Measurements from ENCODE around the gene ACP4.
"Not testable (repeated sequence)": the region's sequence is repeated elsewhere in the genome, so short reads cannot be mapped to it uniquely, and the experiment has no call there.

ACP4 gene, protein sequence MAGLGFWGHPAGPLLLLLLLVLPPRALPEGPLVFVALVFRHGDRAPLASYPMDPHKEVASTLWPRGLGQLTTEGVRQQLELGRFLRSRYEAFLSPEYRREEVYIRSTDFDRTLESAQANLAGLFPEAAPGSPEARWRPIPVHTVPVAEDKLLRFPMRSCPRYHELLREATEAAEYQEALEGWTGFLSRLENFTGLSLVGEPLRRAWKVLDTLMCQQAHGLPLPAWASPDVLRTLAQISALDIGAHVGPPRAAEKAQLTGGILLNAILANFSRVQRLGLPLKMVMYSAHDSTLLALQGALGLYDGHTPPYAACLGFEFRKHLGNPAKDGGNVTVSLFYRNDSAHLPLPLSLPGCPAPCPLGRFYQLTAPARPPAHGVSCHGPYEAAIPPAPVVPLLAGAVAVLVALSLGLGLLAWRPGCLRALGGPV

DNA sequence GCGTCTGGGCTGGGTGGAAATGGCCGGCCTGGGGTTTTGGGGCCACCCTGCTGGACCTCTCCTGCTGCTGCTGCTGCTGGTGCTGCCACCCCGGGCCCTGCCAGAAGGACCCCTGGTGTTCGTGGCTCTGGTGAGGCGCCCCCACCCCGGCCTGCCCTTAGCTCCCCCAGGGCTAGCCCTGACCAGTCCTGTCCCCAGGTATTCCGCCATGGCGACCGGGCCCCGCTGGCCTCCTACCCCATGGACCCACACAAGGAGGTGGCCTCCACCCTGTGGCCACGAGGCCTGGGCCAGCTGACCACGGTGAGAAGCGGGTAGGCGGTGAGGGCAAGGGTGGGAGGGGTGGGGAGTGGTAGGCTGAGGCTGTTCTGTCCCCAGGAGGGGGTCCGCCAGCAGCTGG lies at the start of gene ACP4:
Gene ACP4, plus strand, starts transcription at position 20 of the 400 bp plus-strand sequence. Its CDS starts 0 bp downstream, at position 20.
- DNase-seq (ENCODE audit: low read depth), result no peak

DNA sequence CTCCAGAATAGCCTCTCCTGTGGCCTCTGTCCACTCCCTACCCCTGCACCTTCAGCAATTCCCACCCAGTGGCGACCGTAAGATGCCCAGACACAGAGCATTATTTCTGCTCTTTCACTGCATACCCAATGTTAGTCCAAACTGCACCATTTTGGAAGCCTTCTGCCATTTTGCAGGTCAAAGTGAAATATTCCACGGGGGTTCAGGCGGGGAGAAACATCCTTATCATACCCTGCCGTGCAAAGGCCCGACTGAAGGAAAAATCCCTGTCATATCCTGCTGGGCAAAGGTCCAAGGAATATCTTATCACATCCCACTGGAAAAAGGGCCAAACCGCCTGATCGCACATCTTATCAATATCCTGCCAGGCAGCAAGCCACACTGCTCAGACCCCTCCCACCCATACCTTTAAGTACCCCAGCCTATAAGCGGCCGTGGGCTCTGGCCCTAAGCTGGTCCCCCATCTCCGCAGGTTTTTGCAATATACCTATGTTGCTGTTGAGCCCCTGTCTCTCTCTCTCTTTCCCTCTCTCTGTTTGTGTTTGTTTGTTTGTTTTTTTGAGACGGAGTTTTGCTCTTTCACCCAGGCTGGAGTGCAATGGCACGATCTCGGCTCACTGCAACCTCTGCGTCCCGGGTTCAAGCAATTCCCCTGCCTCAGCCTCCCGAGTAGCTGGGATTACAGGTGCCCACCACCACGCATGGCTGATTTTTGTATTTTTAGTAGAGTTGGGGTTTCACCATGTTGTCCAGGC lies 48.9 kb upstream of the ACP4 start:
- DNase-seq (ENCODE audit: low read depth), result no peak

DNA sequence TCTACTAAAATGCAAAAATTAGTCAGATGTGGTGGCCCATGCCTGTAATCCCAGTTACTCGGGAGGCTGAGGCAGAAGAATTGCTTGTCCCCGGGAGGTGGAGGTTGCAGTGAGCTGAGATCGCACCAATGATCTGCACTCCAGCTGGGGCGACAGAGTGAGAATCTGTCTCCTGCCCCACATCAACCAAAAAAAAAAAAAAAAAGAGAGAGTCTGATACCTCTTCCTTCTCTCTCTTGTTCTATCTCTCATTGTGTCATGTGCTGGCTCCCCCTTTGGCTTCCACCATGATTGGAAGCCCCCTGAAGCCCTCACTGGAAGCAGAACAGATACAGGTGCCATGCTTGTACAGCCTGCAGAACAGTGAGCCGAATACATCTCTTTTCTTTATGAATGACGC lies 46.7 kb upstream of the ACP4 start:
- DNase-seq (ENCODE audit: low read depth), result no peak

DNA sequence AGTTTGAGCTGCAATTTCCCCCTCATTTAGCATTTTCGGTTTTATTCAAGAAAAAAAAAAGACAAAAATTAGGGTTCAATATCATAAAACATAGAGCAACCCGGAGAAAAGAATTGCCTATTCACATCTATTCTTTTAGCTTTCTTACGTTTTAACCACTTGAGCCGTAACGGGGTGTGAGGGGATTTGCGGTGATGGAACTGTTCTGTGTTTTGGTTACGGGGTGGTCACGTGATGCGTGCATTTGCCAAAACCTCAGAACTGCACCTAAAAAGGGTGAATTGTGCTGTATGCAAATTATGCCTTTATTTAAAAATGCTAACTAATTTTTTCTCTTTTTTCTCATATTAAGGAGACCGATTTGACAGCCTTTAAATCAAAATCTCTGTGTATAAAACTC lies 45.0 kb upstream of the ACP4 start:
- no peak for DNase-seq (ENCODE audit: low read depth)

DNA sequence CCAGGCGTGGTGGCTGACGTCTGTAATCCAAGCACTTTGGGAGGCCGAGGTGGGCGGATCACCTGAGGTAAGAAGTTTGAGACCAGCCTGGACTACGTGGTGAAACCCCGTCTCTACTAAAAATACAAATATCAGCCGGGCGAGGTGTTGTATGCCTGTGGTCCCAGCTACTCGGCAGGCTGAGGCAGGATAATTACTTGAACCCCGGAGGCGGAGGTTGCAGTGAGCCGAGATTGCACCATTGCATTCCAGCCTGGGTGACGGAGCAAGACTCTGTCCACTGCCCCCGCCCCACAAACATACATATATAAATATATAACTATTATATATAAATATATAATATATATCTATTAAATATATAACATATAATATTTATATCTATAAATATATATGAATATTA lies 43.1 kb upstream of the ACP4 start:
- not testable (repeated sequence) for DNase-seq (ENCODE audit: low read depth)

DNA sequence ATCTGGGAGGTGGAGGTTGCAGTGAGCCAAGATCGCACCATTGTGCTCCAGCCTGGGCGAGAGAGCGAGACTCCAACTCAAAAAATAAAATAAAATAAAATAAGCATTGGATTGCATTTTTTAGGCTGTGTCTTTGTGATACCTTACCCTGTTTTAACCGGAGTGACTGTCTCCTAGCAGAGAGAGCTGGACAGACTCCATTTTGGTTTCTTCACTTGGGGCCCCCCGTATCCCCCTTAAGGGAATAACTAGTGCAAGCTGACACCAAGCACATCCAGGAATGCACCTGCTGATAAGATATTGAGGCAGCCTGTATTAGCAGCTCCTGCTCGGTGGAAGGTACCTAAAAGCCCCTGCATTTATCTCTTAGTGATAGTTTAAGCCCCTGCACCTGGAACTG lies 40.7 kb upstream of the ACP4 start:
- DNase-seq (ENCODE audit: low read depth), result no peak

DNA sequence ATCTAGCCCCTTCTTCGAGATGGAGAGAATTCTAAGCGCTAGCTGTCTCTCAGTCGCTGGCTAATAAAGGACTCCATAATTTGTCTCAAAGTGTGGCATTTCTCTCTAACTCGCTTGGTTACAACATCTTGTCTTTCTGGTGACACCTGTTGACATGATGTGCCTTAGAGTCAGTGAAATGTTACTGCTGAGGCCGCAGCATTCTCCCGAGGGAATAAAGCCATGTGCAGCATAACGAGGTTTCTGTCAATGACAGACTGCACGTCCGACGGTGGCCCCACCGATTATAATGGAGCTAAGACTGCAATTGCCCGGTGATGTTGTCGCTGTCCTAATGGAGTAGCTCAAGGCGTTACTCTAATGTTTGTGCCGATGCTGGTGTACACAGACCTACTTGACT lies 40.2 kb upstream of the ACP4 start:
- DNase-seq (ENCODE audit: low read depth), result no peak

DNA sequence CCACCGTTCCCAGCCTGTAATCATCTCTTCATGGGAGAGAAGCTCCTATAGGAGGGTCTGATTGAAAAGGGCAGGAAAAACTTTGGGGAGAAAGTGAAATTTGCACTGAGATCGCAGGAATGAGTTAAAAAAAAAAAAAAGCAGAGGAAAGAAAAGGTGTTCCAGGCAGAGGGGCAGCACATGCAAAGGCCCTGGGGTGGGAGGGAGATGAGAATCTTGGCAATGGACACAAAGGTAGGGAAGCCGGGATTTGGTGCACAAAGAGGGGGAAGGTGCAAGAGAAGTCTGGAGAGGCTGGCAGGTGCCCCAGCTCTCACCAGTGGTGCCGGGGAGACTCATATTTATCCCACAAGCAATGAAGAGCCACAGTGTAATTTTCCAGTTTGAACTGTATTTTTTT lies 36.3 kb upstream of the ACP4 start:
- DNase-seq (ENCODE audit: low read depth), result no peak

DNA sequence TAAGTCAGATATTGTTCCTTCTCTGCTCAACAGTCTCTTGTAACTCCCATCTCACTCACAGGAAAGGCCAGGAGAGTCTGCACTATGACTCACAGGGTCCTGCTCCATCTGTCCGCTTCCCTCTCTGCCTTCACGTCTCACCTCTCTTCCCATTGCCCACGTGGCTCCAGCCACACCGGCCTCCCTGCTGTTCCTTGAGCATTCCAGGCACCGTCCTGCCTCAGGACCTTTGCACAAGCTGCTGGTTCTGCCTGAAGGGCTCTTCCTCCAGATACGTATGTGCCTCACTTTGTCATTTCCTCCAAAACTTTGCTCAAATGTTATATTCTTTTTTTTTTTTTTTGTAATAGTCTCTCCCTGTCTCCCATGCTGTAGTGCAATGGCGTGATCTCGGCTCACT lies 34.0 kb upstream of the ACP4 start:
- DNase-seq (ENCODE audit: low read depth), result not testable (repeated sequence)

DNA sequence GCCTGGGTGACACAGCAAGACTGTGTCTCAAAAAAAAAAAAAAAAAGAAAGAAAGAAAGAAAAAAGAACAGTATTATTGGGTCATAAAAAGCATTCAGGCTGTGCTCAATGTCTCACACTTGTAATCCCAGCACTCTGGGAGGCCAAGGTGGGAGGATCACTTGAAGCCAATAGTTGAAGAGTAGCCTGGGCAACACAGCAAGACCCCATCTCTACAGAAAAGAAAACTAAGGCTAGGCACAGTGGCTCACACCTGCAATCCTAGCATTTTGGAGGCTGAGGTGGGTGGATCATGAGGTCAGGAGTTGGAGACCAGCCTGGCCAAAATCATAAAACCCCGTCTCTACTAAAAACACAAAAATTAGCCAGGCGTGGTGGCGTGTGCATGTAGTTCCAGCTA lies 32.6 kb upstream of the ACP4 start:
- DNase-seq (ENCODE audit: low read depth), result not testable (repeated sequence)

DNA sequence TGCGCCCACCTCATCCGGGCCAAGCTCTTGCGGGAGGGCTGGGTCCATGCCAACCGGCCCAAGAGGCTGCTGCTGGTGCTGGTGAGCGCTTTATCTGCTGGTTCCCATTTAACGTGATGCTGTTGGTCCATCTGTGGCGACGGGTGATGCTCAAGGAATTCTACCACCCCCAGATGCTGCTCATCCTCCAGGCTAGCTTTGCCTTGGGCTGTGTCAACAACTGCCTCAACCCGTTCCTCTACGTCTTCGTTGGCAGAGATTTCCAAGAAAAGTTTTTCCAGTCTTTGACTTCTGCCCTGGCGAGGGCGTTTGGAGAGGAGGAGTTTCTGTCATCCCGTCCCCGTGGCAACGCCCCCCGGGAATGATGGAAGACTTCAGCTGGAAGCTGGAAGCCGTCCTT lies 31.1 kb upstream of the ACP4 start:
- DNase-seq (ENCODE audit: low read depth), result not testable (repeated sequence)

DNA sequence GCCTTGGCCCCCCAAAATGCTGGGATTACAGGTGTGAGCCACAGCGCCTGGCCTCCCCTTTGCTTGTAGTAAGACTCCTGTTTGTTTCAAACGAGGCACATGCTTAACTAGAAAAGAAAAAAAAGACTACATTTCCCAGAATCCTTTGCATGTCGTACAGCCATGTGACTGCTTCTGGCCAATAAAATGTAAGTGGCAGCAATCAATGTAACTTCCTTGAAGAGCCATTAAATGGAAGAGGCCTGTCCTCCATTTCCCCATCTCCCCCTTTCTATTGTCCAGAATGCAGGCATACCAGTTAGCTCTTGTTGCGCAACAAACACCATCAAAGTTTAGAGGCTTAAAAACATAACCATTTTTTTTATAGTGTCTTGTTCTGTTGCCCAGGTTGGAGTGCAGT lies 30.3 kb upstream of the ACP4 start:
- no peak for DNase-seq (ENCODE audit: low read depth)

DNA sequence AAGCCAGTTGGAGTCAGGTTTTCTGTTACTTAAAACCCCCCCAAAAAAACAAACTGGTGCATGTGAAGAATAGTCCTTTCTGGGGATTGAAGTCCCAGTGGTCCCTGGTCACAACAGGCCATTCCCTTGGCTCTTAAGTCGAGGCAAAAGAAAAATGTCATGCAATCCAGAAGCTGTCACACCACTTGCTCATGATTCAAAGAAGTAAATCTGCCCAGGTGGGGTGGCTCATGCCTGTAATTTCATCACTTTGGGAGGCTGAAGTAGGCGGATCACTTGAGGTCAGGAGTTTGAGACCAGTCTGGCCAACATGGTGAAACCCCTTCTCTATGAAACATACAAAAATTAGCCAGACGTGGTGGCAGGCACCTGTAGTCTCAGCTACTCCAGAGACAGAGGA lies 28.7 kb upstream of the ACP4 start:
- not testable (repeated sequence) for DNase-seq (ENCODE audit: low read depth)

DNA sequence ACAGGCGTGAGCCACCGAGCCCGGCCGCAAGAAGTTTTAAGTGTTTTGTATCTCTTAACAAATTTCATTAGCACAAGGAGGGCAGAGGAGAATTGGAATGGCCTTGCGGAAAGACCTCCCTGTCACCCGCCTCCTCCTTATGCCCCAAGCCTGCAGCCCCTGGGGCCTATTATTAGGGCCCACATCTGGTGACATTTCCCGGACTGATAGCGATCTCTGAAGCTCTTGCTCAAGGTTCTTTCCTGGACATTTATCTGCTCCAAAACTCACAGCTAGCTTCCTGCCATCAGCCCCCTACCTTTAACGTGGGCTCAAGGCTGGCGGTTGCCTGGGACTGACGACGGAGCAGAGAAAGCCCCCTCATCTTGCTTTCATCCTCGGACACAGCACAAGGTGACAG lies 26.7 kb upstream of the ACP4 start:
- DNase-seq (ENCODE audit: low read depth), result not testable (repeated sequence)

DNA sequence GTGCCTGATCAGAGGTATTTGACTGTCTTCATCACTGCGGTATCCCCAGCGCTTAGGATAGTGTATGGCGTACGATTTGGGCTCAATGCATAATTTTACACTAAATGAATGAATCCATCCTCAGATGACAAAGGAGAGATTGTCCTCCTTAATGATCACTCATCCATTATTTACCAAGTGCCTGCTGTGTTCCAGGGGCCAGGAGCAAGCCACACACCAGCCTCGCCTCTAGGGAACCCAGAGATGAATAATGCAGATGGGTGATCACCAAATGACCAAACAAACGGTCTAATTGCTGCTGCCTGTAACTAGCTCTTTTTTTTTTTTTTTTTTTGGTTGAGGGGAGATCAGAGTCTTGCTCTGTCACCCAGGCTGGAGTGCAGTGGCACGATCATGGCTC lies 25.8 kb upstream of the ACP4 start:
- no peak for DNase-seq (ENCODE audit: low read depth)

DNA sequence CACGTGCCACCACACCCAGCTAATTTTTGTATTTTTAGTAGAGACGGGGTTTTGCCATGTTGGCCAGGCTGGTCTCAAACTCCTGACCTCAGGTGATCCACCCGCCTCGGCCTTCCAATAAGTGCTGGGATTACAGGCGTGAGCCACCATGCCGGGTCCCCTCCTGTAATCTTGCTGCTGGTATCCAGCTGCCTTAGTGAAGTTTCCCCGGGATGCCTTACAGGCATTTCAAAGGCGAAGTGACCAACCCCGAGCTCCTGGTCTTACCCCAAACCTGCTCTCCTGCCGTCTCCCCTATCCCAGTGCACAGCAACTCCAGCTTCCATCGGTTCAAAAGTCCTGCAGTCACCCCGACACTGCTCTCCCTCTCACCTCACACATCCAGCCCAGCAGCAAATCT lies 23.5 kb upstream of the ACP4 start:
- not testable (repeated sequence) for DNase-seq (ENCODE audit: low read depth)

DNA sequence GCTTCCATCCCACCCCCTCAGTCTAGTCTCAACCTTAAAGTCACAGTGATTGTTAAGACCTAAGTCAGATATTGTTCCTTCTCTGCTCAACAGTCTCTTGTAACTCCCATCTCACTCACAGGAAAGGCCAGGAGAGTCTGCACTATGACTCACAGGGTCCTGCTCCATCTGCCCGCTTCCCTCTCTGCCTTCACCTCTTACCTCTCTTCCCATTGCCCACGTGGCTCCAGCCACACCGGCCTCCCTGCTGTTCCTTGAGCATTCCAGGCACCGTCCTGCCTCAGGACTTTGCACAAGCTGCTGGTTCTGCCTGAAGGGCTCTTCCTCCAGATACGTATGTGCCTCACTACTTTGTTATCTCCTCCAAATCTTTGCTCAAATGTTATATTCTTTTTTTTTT lies 23.0 kb upstream of the ACP4 start:
- not testable (repeated sequence) for DNase-seq (ENCODE audit: low read depth)

DNA sequence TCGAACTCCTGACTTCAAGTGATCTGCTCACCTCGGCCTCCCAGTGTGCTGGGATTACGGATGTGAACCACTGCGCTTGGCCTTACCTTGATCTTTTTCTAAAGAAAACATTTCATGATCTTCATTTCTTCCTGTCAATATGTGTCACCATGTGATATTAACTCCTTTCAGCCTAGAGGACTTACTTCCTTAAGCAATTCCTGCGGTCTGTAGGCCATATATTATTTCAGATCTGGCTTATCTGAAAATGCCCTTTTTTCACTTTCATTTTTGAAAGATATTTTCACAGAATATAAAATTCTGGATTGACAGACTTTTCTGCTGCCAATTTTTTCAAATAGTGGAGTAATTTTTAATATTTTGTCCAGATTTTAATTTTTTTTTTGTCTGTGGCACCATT lies 21.9 kb upstream of the ACP4 start:
- DNase-seq (ENCODE audit: low read depth), result no peak

DNA sequence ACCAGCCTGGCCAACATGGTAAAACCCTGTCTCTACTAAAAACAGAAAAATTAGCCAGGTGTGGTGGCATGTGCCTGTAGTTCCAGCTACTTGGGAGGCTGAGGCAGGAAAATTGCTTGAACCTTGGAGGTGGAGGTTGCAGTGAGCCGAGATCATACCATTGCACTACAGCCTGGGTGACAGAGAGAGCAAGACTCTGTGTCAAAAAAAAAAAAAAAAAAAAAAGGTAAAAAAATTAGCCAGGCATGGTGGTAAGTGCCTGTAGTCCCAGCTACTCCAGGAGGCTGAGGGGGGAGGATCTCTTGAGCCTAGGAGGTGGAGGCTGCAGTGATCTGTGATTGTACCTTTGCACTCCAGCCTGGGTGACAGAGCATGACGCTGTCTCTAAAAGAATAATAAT lies 20.1 kb upstream of the ACP4 start, which contains the start of gene GPR32:
Gene GPR32, plus strand, starts transcription at position 301 of the 400 bp plus-strand sequence. CDS start 137 bp downstream, outside the sequence.
- not testable (repeated sequence) for DNase-seq (ENCODE audit: low read depth)

DNA sequence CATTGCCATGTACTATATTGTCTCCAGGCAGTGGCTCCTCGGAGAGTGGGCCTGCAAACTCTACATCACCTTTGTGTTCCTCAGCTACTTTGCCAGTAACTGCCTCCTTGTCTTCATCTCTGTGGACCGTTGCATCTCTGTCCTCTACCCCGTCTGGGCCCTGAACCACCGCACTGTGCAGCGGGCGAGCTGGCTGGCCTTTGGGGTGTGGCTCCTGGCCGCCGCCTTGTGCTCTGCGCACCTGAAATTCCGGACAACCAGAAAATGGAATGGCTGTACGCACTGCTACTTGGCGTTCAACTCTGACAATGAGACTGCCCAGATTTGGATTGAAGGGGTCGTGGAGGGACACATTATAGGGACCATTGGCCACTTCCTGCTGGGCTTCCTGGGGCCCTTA lies 19.3 kb upstream of the ACP4 start:
- DNase-seq (ENCODE audit: low read depth), result no peak

DNA sequence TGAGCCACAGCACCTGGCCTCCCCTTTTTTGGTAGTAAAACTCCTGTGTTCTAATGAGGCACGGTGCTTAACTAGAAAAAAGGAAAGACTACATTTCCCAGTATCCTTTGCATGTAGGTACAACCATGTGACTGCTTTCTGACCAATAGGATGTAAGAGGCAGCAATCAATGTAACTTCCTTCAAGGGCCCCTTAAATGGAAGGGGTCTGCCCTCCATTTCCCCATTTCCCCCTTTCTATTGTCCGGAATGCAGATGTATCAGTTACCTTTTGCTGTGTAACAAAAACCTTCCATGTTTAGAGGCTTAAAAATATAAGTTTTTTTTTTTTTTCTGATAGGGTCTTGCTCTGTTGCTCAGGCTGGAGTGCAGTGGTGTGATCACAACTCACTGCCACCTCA lies 17.7 kb upstream of the ACP4 start:
- no peak for DNase-seq (ENCODE audit: low read depth)

DNA sequence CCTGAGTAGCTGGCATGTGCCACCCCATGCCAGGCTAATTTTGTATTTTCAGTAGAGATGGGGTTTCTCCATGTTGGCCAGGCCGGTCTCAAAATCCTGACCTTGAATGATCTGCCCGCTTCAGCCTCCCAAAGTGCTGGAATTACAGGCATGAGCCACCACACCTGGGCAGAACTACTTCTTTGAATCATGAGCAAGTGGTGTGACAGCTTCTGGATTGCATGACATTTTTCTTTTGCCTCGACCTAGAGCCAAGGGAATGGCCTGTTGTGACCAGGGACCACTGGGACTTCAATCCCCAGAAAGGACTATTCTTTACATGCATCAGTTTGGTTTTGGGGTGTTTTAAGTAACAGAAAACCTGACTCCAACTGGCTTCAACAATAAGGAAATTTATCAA lies 17.3 kb upstream of the ACP4 start:
- DNase-seq (ENCODE audit: low read depth), result not testable (repeated sequence)

DNA sequence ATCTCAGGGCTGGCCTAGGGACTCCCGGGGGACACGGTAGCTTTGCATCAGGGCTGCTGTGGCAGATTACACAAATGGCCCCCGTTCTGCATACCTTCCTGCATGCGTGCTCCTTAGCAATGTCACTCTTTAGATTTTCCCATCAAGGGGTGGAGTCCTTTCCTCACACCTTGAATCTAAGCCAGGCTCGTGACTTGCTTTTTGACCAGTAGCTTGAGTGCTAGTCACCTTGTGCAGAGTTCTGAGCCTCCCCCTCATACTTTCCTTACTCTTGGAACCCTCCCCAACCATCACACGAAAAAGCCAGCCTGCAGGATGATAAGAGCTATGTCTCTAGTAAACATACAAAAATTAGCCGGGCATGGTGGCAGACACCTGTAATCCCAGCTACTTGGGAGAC lies 16.8 kb upstream of the ACP4 start:
- DNase-seq (ENCODE audit: low read depth), result not testable (repeated sequence)

All from stimulated activated CD8-positive, alpha-beta memory T cell treated with anti-CD3 and anti-CD28 coated beads, Interleukin-7, amount 100 ng/mL, for 24 hours (primary cell).